ENCODE measurements around the gene LPIN1.
"Not testable (repeated sequence)": the region's sequence is repeated elsewhere in the genome, so short reads cannot be mapped to it uniquely, and the experiment has no call there.

The LPIN1 gene

DNA sequence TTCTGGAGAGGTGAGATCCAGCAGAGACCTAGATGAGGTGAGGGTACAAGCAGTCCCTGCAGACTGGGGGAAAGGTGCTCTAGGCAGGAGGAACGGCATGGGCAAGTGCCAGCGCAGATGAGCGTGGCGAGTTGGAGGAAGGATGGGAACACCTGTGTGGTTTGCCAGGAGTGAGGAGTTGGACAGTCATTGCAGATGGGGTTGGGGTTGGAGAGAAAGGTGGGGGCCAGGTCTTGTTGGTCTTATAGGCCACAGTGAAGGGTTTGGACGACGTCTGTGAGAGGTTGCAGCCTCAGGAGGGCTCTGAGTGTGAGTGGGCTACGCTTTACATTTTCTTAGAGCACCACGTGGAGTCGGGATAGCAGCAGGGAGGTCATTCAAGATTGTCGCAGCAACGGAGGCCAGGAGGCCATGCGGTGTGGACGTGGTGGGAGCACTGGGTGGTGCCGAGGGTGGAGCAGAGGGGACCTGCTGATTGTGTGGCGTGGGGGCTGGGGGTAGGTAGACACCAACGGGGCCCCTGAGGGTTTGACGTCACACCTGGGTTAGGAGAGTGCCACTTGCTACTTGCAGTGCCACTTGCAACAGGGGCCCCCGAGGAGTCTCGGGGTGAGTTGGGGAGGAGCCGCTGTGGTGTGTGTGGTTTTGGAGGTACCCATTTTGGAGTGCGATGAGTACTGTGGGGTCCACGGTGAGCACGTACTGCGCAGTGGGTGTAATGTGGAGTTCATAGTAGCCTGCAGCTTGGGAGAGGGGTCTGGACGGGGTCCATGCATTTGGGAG lies 66.2 kb downstream of the LPIN1 start:
- H3K4me3 Mint-ChIP-seq: no peak overlapping the region
- no peaks in the 10 kb centered on the region for H3K9me3 Mint-ChIP-seq
- H3K27ac Mint-ChIP-seq: peak overlapping the region in 1 of 2 donors; percentile 43
- ATAC-seq: peak; percentile 31
- no peaks in the 10 kb centered on the region for H3K27me3 Mint-ChIP-seq
- DNase-seq: no peak
- H3K4me1 Mint-ChIP-seq: no peaks in the 10 kb centered on the region

DNA sequence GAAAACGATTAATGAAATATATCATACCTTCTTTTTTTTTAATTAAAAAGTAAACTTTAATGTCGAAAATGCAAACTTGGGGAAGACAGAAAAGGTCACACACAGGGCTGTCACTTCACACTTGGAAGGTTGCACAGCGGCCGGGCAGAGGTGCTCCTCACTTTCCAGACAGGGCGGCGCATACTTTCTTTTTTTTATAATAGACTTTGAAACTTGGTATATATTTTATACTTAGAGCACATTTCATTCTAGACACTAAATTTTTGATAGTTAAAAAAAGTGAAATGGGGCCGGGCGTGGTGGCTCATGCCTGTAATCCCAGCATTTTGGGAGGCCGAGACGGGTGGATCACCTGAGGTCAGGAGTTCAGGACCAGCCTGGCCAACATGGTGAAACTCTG lies 66.9 kb downstream of the LPIN1 start:
- not testable (repeated sequence) for H3K4me3 Mint-ChIP-seq, H3K27me3 Mint-ChIP-seq, H3K4me1 Mint-ChIP-seq, DNase-seq, H3K9me3 Mint-ChIP-seq, ATAC-seq
- H3K27ac Mint-ChIP-seq: peak overlapping the region in 1 of 2 donors; percentile 26

DNA sequence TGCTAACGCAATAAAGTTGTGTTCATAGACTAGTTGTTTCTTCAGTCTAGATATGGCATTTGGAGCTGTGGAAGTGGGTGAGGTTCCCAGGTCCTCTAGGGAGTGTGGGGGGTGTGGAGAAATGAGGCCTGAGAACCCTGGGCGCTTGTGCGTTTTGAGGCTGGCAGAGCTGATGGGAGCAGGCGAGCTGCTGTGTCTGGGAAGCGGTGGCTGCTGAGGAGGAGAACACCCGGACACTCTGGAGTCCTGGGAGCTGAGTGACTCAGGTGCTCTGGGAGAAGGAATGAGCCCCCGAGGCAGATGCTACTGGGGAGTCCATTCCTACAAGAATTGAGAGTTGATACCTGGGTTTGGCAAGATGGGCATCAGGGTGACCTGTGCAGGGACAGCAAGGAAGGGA lies 67.5 kb downstream of the LPIN1 start:
- Mint-ChIP-seq H3K27ac (no peak overlapping the region), H3K27me3 (no peaks in the 10 kb centered on the region), H3K9me3 (no peaks in the 10 kb centered on the region), H3K4me3 (no peak overlapping the region), H3K4me1 (no peaks in the 10 kb centered on the region)
- ATAC-seq (no peak), DNase-seq (no peak)

DNA sequence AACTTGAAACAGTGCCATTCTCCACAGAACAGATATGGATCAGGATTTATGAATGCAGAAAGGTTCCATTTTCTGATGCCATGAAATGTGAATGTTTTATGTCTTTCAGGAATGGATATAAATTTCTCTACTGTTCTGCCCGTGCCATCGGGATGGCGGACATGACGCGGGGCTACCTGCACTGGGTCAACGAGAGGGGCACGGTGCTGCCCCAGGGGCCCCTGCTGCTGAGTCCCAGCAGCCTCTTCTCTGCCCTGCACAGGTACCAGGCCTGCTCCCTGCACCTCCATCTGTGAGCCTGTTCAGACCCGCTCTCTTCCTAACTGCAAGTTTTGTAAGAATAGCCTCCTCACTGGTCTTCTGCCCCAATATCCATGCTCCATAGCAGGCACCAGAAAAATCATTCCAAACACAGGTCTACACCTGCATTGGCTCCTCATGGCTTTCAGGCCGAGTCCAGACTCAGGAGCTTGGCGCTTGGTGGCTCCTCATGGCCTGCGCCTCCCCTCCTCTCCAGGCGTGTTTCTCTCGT lies 68.6 kb downstream of the LPIN1 start:
- no peak overlapping the region for H3K27ac Mint-ChIP-seq
- H3K9me3 Mint-ChIP-seq: no peaks in the 10 kb centered on the region

GRCh38 chr2:11816935-11817334 lies 70.5 kb downstream of the LPIN1 start:
- ATAC-seq, DNase-seq, H3K4me3 Mint-ChIP-seq, H3K4me1 Mint-ChIP-seq, H3K27ac Mint-ChIP-seq, H3K9me3 Mint-ChIP-seq, H3K27me3 Mint-ChIP-seq: not testable (repeated sequence)

More for the DNA sequence above, 68.6 kb downstream of the LPIN1 start:
- no peak for ATAC-seq
- no peaks in the 10 kb centered on the region for H3K4me1 Mint-ChIP-seq
- no peak for DNase-seq
- H3K27me3 Mint-ChIP-seq: no peaks in the 10 kb centered on the region
- H3K4me3 Mint-ChIP-seq: no peak overlapping the region

DNA sequence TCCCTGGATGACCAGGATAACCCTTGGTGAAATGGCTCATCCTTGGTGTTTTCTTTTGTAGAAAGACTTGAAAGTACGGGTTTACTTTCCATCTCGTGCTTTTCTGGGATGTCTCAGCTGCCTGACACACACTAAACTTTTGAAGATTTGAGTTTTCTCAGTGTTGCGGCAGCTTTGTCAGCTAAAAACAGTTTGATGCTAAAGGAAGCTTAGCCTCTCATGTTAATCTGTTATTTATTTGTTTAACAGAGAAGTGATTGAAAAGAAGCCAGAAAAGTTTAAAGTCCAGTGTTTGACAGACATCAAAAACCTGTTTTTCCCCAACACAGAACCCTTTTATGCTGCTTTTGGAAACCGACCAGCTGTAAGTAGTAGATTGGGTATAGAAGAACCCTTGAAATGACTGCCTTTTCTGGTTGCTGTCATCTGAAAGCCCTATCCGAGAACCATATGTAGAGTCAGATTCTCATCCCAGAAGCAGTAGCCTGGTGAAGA lies 72.8 kb downstream of the LPIN1 start:
- no peaks in the 10 kb centered on the region for H3K4me1 Mint-ChIP-seq
- H3K4me3 Mint-ChIP-seq: no peak overlapping the region
- no peaks in the 10 kb centered on the region for H3K27me3 Mint-ChIP-seq
- H3K9me3 Mint-ChIP-seq: no peaks in the 10 kb centered on the region
- ATAC-seq (no peak), DNase-seq (no peak)
- no peak overlapping the region for H3K27ac Mint-ChIP-seq

GRCh38 chr2:11820650-11821049 lies 74.2 kb downstream of the LPIN1 start:
- ATAC-seq (no peak), DNase-seq (no peak)
- Mint-ChIP-seq H3K4me3 (no peak overlapping the region), H3K9me3 (no peaks in the 10 kb centered on the region), H3K27ac (no peak overlapping the region), H3K4me1 (no peaks in the 10 kb centered on the region), H3K27me3 (no peaks in the 10 kb centered on the region)

GRCh38 chr2:11821705-11822104 lies 75.3 kb downstream of the LPIN1 start:
- H3K27me3 Mint-ChIP-seq: no peaks in the 10 kb centered on the region
- ATAC-seq (no peak), DNase-seq (no peak)
- no peak overlapping the region for H3K27ac Mint-ChIP-seq
- no peaks in the 10 kb centered on the region for H3K9me3 Mint-ChIP-seq
- peaks cover 1% of the 10 kb centered on the region for H3K4me1 Mint-ChIP-seq
- H3K4me3 Mint-ChIP-seq: no peak overlapping the region

- H3K4me1 Mint-ChIP-seq, H3K4me3 Mint-ChIP-seq, H3K27me3 Mint-ChIP-seq, H3K9me3 Mint-ChIP-seq, ATAC-seq, DNase-seq, H3K27ac Mint-ChIP-seq: not testable (repeated sequence)
These were observed 75.9 kb downstream of the LPIN1 start for GRCh38 chr2:11822359-11822745.

DNA sequence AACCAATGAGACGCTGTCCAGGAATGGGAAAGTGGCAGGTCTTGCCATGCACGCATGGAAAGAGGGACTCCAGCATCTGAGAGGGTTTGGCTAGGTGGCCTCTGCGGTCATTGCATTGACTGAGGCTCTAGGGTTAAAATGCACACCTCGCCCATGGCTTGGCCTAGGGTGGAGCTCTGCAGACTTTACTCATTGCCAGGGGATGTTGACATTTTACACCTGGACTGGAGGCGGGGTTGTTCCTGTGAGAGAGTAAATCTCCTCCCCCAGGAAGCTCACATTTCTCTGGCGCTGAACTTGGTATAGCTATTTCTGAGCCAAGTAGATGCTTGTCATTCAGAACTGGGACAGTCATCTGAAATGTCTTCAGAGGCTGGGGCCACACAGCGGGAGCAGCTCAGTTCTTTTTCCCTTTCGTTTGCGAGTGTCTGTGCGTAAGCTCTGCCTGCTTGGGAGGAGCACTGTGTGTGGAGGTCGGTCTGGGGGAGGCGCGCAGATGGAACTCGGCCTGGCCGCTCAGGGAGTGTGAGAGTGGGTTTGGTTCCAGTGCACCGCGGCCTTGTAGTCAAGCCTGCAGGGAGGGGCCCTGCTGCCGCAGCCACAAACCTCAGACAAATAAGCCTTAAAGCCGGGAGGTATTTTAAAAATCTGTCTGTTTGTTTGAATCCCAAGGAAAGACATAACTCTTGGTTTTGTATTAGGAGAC lies 76.5 kb downstream of the LPIN1 start:
- H3K4me1 Mint-ChIP-seq: peaks cover 13% of the 10 kb centered on the region
- no peak overlapping the region for H3K4me3 Mint-ChIP-seq
- ATAC-seq: no peak
- H3K27me3 Mint-ChIP-seq: no peaks in the 10 kb centered on the region
- no peaks in the 10 kb centered on the region for H3K9me3 Mint-ChIP-seq
- no peak for DNase-seq
- H3K27ac Mint-ChIP-seq: no peak overlapping the region

- H3K27ac Mint-ChIP-seq: peak overlapping the region in 1 of 2 donors; percentile 34
- ATAC-seq (no peak), DNase-seq (no peak)
- H3K27me3 Mint-ChIP-seq: no peaks in the 10 kb centered on the region
- peaks cover 36% of the 10 kb centered on the region for H3K4me1 Mint-ChIP-seq
- H3K4me3 Mint-ChIP-seq: no peak overlapping the region
- H3K9me3 Mint-ChIP-seq: no peaks in the 10 kb centered on the region
These were observed 78.7 kb downstream of the LPIN1 start for GRCh38 chr2:11824901-11825828.

GRCh38 chr2:11827547-11827946 lies 81.1 kb downstream of the LPIN1 start:
- H3K4me3 Mint-ChIP-seq: peak overlapping the region in 1 of 2 donors; percentile 17
- no peaks in the 10 kb centered on the region for H3K9me3 Mint-ChIP-seq
- peak; percentile 63 for ATAC-seq
- H3K27ac Mint-ChIP-seq: no peak overlapping the region
- peaks cover 56% of the 10 kb centered on the region for H3K4me1 Mint-ChIP-seq
- peaks cover 11% of the 10 kb centered on the region for H3K27me3 Mint-ChIP-seq
- peak; percentile 26 to 52 for DNase-seq

- H3K9me3 Mint-ChIP-seq: peaks cover 0 to under 1% of the 10 kb centered on the region in 2 donors
- H3K4me3 Mint-ChIP-seq: peak overlapping the region in 1 of 2 donors; percentile 73
- H3K4me1 Mint-ChIP-seq: peaks cover 63% of the 10 kb centered on the region
- no peak overlapping the region for H3K27ac Mint-ChIP-seq
- ATAC-seq (no peak), DNase-seq (no peak)
- H3K27me3 Mint-ChIP-seq: peaks cover 11% of the 10 kb centered on the region
These were observed 82.5 kb downstream of the LPIN1 start for GRCh38 chr2:11828933-11829323.

DNA sequence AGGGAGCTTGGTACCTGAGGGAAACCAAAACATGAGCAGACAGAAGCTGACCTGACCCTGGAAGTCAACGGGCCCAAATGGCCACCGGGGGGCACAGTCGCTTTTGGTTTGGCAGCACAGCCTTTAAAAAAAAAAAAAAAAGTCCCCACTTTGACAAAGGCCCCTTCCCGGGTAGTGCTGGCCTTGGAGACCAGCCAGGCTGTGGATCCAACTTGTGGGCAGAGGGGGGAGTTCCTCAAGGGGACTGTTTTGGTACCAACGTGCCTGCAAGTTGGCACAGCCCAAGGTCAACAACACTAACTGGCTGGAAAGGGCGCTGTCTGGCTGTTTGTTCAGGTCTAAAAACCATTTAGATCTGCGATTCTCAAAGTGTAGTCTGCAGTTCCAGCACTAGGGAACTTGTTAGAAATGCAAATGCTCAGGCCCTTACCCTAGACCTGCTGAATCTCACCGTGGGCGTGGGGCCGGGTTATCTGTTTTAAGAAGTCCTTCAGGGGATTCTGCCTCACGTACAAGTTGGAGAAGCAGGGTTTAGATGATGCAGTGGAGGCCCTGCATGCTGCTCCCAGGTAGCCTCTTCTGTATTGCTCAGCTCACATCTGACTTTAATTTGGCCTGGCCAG lies 83.0 kb downstream of the LPIN1 start:
- peak overlapping the region in 1 of 2 donors; percentile 62 for H3K27ac Mint-ChIP-seq

More for the DNA sequence above, 83.0 kb downstream of the LPIN1 start:
- H3K9me3 Mint-ChIP-seq: peaks cover under 1 to 5% of the 10 kb centered on the region in 2 donors
- H3K27me3 Mint-ChIP-seq: peaks cover 13% of the 10 kb centered on the region
- peaks cover 63% of the 10 kb centered on the region for H3K4me1 Mint-ChIP-seq
- ATAC-seq (peak; percentile 60), DNase-seq (peak; percentile 43 to 46)
- peak overlapping the region; percentile 73 for H3K4me3 Mint-ChIP-seq
